NCI-H2227 (cell line): ENCODE results near the gene MBD3L4.
A peak's percentile ranks its signal among the peaks of the same experiment; 100 is the strongest.
"Not testable (repeated sequence)": the region's sequence is repeated elsewhere in the genome, so short reads cannot be mapped to it uniquely, and the experiment has no call there.

Source experiments
- DNase-seq: peaks from one replicate; lab custom pipeline; 2025; ENCODE audit not compliant: unreplicated experiment; lab: John Stamatoyannopoulos, UW

The MBD3L4 gene

GRCh38 chr19:7040079-7040478 is at the start of gene MBD3L4:
MBD3L4 (minus strand) TSS chr19:7040179; CDS start chr19:7040144, 35 bp downstream.
- DNase-seq, result not testable (repeated sequence)

GRCh38 chr19:7088999-7089398 is 49.0 kb upstream of the MBD3L4 start:
- DNase-seq, result no peak

GRCh38 chr19:7083076-7083956 is 43.3 kb upstream of the MBD3L4 start:
- no peak for DNase-seq

DNA sequence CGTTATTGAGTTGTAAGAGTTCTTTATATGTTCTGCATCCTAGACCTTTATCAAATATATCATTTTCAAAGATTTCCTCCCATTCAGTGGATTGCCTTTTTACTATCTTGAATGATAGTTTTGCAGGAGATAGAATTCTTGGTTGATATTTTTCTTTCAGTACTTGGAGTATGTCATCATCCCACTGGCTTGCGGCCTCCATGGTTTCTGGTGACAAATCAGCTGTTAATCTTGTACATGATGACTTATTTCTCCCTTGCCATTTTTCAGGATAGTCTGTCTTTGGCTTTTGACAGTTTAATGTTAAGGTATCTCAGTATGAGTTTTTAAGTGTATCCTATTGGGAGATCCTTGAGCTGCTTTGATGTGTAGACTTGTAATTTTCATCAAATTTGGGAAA is 38.0 kb upstream of the MBD3L4 start:
- no peak for DNase-seq

DNA sequence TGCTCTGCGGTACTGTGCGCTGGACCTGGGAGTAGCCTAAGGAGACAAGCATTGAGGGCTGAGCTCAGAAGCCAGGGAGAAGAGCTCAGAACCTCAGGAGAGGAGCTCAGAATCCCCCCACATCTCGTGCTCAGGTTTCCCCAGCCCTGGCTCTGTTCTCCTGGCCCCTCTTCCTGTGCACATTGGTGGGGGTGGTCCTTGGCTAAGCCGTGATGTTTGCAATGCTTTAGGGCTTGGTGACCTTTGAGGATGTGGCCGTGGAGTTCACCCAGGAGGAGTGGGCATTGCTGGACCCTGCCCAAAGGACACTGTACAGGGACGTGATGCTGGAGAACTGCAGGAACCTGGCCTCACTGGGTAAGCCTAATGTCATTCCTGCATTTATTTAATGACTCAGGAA is 36.2 kb upstream of the MBD3L4 start:
- DNase-seq, result no peak

- no peak for DNase-seq
Observed at GRCh38 chr19:7074705-7075282, 34.8 kb upstream of the MBD3L4 start.

GRCh38 chr19:7072541-7072940 is 32.6 kb upstream of the MBD3L4 start:
- DNase-seq, result no peak

DNA sequence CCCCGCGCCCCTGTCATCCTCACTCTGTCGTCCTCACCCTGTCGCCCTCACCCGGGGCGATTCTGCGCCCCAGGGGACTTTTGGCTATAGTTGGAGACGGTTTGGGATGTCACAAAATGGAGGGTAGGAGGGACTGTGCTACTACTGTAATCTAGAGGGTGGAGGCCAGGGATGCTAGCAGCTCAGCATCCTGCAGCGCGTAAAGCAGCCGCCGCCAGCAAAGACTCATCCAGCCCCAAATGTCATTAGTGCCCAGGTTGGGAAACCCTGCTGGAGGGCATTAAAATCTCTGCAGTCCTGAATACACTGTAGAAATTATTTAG is 29.9 kb upstream of the MBD3L4 start:
- no peak for DNase-seq

- peak; percentile 95 for DNase-seq
Observed at GRCh38 chr19:7069042-7069903, 29.3 kb upstream of the MBD3L4 start, which contains the start of gene ZNF557. ZNF557 (plus strand) TSS chr19:7069703; CDS start chr19:7075075, 5,372 bp downstream.

GRCh38 chr19:7068599-7068998 is 28.6 kb upstream of the MBD3L4 start:
- no peak for DNase-seq

DNA sequence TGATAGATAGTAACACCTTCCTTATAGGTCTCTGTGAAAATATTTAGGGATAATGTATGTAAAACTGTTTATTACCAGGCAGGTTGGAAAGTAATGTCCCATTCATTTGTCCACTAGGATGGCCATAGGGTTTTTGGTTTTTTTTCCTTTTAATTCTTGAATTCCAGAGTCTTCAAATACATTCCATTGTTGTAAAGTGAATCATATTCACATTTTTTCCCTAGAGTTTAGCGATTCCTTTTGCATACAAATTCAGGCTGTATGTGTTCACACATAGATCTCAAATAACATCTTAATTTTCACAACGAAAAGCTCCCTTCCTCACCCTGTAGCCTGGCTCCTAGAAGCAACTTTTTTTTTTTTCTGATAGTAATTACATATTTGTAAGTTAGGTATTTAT is 27.7 kb upstream of the MBD3L4 start:
- no peak for DNase-seq

- DNase-seq, result peak; percentile 34
Observed at GRCh38 chr19:7067122-7067521, 27.1 kb upstream of the MBD3L4 start.

DNA sequence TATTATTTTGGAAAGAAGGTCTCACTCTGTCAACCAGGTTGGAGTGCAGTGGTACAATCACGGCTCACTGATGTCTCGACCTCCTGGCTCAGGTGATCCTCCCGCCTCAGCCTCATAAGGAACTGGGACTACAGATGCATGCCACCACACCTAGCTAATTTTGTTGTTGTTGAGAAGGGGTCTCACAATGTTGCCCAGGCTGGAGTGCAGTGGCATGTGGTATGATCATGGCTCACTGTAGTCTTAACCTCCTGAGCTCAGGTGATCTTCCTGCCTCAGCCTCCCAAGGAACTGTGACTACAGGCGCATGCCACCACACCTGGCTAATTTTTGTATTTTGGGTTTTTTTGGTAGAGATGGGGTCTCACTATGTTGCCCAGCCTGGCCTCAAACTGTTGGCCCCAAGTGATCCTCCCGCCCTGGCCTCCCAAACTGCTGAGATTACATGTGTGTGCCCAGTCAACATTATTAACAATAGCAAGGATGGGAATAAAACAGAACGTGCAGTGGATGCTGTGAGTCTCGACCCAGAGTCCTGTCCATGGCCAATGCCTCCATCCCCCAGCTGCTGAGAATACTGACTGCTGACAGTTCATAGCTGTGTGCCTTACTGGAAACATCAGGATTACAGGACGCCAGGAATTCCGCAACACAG is 23.9 kb upstream of the MBD3L4 start:
- no peak for DNase-seq

- DNase-seq, result no peak
Observed at GRCh38 chr19:7063339-7063738, 23.4 kb upstream of the MBD3L4 start.

DNA sequence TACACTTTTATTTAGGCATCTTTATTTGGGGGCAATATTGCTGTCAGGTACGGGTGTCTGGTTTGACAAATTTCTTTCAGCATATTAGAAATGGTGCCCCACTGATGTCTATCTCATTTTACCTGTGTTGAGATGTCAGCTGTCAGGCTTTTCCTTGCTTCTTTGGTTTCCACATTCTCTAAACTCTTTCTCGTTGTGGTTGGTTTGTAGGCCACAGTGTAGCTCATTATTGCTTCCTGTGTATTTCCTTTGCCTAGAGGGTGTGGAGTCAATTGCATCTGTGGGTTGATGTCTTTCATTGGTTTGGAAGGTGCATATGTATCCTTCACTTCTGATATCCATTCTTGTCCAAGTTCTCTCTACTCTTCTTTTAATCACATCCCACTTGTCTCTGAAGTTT is 20.0 kb upstream of the MBD3L4 start:
- not testable (repeated sequence) for DNase-seq

GRCh38 chr19:7058576-7058975 is 18.6 kb upstream of the MBD3L4 start, which contains the start of gene MBD3L3:
MBD3L3 (minus strand) TSS chr19:7058676; CDS start chr19:7058605, 71 bp downstream.
- DNase-seq, result not testable (repeated sequence)

DNA sequence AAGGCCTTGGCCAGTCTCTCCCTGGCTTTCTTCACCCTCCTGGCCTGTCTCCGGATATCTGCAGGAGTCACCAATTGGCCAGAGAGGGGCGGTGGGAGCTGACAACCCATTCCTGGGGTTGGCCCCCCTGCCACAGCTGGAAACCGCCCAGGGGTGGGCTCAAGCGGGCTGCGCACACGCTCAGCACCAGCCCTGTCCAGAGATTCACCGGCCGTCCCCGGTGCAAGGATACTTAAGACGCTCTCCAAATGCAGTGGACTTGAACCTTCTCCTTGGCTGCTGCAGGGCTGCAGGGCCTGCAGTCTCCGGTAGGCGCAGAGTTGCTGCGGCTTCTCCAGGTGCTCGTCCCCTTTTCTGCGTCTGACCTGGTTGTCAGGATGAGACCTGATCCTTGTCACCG is 16.4 kb upstream of the MBD3L4 start:
- DNase-seq, result not testable (repeated sequence)

DNA sequence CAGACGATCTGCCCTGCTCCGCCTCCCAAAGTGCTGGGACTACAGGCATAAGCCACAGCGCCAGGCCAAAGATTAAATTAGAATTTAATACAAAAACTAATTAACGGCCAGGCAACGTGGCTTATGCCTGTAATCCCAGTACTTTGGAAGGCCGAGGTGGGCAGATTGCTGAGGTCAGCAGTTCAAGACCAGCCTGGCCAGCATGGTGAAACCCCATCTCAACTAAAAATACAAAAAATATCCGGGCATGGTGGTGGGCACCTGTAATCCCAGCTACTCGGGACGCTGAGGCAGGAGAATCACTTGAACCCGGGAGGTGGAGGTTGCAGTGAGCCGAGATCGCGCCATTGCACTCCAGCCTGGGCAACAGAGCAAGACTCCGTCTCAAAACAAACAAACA is 15.7 kb upstream of the MBD3L4 start:
- DNase-seq, result not testable (repeated sequence)

GRCh38 chr19:7054635-7055368 is 14.8 kb upstream of the MBD3L4 start:
- not testable (repeated sequence) for DNase-seq

GRCh38 chr19:7052896-7053295 is 12.9 kb upstream of the MBD3L4 start:
- not testable (repeated sequence) for DNase-seq
